Glutamatergic neuron (in vitro differentiated cells): ENCODE data around the gene LINGO1. TPM values are rescaled to one million over a fixed set of nuclear protein-coding genes. Genes with fewer than 3 reads are reported as not detected.

Source experiments
- DNase-seq: peaks from one replicate; pipeline ENCODE4 v3.0.0; 2022
- H3K27ac Mint-ChIP-seq: one replicate; pipeline ENCODE4 v1.8.0; 2020; ENCODE audit warnings: mild to moderate bottlenecking, mixed read lengths, inconsistent platforms; ENCODE audit not compliant: unreplicated experiment
- H3K27me3 Mint-ChIP-seq: one replicate; pipeline ENCODE4 v1.8.0; 2020; ENCODE audit warnings: mild to moderate bottlenecking, moderate library complexity, mixed read lengths, inconsistent platforms; ENCODE audit not compliant: unreplicated experiment
- H3K36me3 Mint-ChIP-seq: one replicate; pipeline ENCODE4 v1.8.0; 2020; ENCODE audit warnings: mild to moderate bottlenecking, mixed read lengths, inconsistent platforms; ENCODE audit not compliant: unreplicated experiment
- H3K4me1 Mint-ChIP-seq: one replicate; pipeline ENCODE4 v1.8.0; 2020; ENCODE audit warnings: mild to moderate bottlenecking, low read depth, mixed read lengths, inconsistent platforms; ENCODE audit not compliant: unreplicated experiment
- H3K4me3 Mint-ChIP-seq: one replicate; pipeline ENCODE4 v1.8.0; 2020; ENCODE audit warnings: mild to moderate bottlenecking, mixed read lengths, inconsistent platforms; ENCODE audit not compliant: unreplicated experiment
- H3K9me3 Mint-ChIP-seq: one replicate; pipeline ENCODE4 v1.8.0; 2020; ENCODE audit warnings: mild to moderate bottlenecking, moderate library complexity, mixed read lengths, inconsistent platforms; ENCODE audit not compliant: unreplicated experiment
- total RNA-seq: library from RNA; stranded (reverse); fragmentation: NEBNext Ultra II Directional; extraction: Animal tissue kit (Norgen Biotek cat#: 25700); gene quantifications from one replicate; pipeline ENCODE4 v1.2.1, GENCODE V29; 2021; ENCODE audit not compliant: unreplicated experiment
- TF ChIP-seq, protein P1 (sequence below): fragments of 200-600 bp; sonication (generic); IDR thresholded peaks from one replicate; pipeline ENCODE4 v1.5.0; 2021; ENCODE audit not compliant: partially characterized antibody, unreplicated experiment

The LINGO1 gene
- total RNA-seq, 1 donor from 2014 or later = 180 TPM

DNA sequence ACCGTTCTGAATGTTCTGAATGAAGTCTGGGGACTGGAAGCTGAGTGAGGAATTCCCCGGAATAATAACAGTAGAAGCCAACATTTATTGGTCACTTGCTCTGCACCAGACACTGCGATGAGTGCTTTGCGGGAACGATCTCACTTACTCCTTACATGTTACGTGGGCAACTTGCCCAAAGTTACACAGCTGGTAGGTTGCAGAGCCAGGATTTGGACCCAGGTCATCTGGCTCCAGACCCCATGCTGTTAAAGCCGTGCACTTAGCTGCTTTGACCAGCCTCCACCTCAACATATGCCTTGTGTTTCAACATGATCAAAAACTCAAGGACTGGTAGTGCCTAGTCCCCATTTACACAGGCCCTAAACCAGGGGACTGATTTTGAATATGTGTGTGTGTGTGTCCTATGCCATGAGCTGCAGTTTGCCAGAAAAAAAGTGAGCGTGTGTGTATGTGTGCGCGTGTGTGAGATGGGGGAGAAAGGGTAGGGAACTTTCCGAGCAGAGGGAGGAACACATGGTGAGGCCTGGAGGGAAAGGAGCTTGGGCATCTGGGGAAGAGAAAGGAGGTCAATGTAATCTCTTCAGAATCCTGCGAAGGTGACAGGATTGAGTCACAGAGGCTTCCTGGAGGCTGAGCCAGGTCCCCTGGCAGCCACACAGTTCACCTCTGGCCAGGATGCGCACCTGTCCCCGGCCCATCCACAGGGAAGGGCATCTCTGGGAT lies 28.9 kb downstream of the LINGO1 start:
- Mint-ChIP-seq H3K4me1 (peaks cover 31% of the 10 kb centered on the region), H3K9me3 (peaks cover 12% of the 10 kb centered on the region), H3K27me3 (peaks cover 13% of the 10 kb centered on the region), H3K27ac (peak overlapping the region; percentile 53), H3K4me3 (peak overlapping the region; percentile 10), H3K36me3 (no peaks in the 10 kb centered on the region)
- no peak for DNase-seq
- TF ChIP-seq, protein P1, sequence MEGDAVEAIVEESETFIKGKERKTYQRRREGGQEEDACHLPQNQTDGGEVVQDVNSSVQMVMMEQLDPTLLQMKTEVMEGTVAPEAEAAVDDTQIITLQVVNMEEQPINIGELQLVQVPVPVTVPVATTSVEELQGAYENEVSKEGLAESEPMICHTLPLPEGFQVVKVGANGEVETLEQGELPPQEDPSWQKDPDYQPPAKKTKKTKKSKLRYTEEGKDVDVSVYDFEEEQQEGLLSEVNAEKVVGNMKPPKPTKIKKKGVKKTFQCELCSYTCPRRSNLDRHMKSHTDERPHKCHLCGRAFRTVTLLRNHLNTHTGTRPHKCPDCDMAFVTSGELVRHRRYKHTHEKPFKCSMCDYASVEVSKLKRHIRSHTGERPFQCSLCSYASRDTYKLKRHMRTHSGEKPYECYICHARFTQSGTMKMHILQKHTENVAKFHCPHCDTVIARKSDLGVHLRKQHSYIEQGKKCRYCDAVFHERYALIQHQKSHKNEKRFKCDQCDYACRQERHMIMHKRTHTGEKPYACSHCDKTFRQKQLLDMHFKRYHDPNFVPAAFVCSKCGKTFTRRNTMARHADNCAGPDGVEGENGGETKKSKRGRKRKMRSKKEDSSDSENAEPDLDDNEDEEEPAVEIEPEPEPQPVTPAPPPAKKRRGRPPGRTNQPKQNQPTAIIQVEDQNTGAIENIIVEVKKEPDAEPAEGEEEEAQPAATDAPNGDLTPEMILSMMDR = no peak

DNA sequence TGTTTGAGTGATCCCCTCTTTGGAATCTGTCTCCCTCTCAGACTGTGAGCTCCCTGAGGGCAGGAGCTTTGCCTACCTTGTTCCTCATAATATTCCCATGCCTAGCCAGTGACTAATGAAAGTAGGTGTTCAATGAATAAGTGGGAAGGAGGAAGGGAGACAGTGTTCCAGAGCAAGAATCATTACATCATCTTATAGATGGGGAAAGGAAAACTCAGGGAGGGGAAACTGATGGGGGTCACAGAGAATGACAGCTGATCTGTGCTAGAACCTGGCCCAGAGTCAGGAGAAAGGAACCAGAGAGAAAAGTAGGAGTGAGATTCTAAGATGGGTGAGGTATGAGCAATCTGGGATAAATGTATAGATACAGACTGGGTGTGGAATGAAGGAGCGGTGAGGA lies 29.9 kb downstream of the LINGO1 start:
- Mint-ChIP-seq H3K4me3 (no peak overlapping the region), H3K4me1 (peaks cover 29% of the 10 kb centered on the region), H3K9me3 (peaks cover 12% of the 10 kb centered on the region), H3K27ac (no peak overlapping the region), H3K27me3 (peaks cover 14% of the 10 kb centered on the region), H3K36me3 (no peaks in the 10 kb centered on the region)
- no peak for DNase-seq
- TF ChIP-seq, protein P1 = no peak

DNA sequence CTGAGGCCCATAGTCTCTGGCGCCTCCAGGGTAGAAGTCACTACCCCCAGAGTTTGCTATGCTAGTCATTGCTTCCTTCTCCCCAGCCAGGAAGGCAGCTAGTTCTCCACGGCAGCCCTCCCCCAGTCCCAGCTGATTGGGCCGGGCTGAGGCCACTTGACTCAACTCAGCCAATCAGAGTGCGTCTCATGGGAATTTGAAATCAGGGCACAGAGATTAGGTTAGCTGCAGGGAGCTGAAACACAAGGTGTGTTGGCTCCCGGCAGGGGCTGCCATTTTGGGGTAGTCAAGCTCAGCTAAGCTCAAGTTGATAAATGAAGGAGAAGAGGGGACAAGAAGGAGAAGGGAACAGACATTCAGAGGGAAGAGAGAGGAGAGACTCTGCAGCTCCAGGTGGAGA lies 32.8 kb downstream of the LINGO1 start:
- Mint-ChIP-seq H3K36me3 (no peaks in the 10 kb centered on the region), H3K27ac (no peak overlapping the region), H3K4me1 (peaks cover 16% of the 10 kb centered on the region), H3K4me3 (no peak overlapping the region), H3K27me3 (peaks cover 11% of the 10 kb centered on the region), H3K9me3 (peaks cover 9% of the 10 kb centered on the region)
- peak; percentile 56 for DNase-seq
- TF ChIP-seq, protein P1 = no peak

DNA sequence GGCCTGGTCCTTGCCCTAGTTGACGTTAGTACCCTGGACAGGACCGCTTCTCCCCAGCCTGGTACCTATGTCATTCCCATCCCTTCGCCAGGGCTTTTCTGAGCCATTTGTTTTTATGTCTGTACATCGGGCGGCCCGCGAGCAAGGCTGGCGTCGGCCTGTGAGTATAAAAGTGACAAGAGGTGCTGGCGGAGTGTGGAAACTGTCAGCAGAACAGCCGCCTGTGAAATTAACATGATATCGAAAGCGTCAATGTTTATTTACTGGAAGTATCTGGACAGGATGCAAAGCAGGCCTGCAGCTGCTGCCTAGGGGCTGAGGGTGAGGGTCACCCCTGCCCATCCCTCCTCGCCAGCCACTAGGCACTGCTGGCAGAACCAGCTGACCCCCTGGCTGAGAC lies 33.4 kb downstream of the LINGO1 start:
- no peak overlapping the region for H3K4me3 Mint-ChIP-seq
- H3K27me3 Mint-ChIP-seq = peaks cover 7% of the 10 kb centered on the region
- H3K27ac Mint-ChIP-seq = no peak overlapping the region
- H3K36me3 Mint-ChIP-seq = no peaks in the 10 kb centered on the region
- peaks cover 10% of the 10 kb centered on the region for H3K4me1 Mint-ChIP-seq
- no peak for DNase-seq
- TF ChIP-seq, protein P1 = no peak
- H3K9me3 Mint-ChIP-seq = peaks cover 4% of the 10 kb centered on the region

DNA sequence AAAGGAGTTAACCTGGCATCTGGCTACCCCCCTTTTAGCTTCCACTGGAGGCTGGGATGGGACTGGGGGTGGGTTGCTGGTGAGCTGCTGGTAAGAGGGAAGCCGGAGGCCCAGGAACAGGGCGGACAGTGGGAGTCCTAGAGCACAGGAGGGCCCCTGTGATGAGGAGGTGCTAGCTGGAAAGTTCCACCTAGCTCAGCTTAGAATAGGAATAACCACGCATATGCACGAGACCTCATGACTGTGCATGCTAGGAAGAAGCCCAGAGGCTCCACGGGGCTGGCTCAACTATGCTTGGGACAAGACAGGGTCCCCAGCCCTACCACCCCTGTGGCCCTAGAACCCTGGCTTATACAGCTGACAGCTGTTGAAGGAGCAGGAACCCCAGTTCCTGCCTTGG lies 34.1 kb downstream of the LINGO1 start:
- Mint-ChIP-seq H3K36me3 (no peaks in the 10 kb centered on the region), H3K4me3 (no peak overlapping the region), H3K27me3 (peaks cover 7% of the 10 kb centered on the region), H3K4me1 (peaks cover 10% of the 10 kb centered on the region), H3K27ac (no peak overlapping the region), H3K9me3 (peaks cover 3% of the 10 kb centered on the region)
- TF ChIP-seq, protein P1 = no peak
- DNase-seq = no peak
